Vagina (tissue), 2 donors: ENCODE measurements around the gene TAGLN3. TPM values are rescaled to one million over a fixed set of nuclear protein-coding genes. Genes with fewer than 3 reads are reported as not detected.

Experiments
- DNase-seq, 2 donors: peaks; one replicate each; pipeline ENCODE4 v3.0.0-alpha.2; 2017; ENCODE audit errors: extremely low spot score in 2 of 2
- H3K27ac ChIP-seq: fragments of 200-600 bp; sonication (generic); one replicate; pipeline ENCODE4 v1.5.1; 2019
- H3K27me3 ChIP-seq: fragments of 200-600 bp; sonication (generic); one replicate; pipeline ENCODE4 v1.5.1; 2019
- H3K36me3 ChIP-seq, 2 donors: fragments of 200-600 bp; sonication (generic); one replicate each; pipeline ENCODE4 v1.5.1; 2017 to 2019
- H3K4me1 ChIP-seq: fragments of 200-600 bp; sonication (generic); one replicate; pipeline ENCODE4 v1.5.1; 2019
- H3K4me3 ChIP-seq, 2 donors: fragments of 200-600 bp; sonication (generic); 1 replicate in 1 of 2; 2 replicates in 1 of 2; pipeline ENCODE4 v1.5.1; 2016 to 2019
- H3K9me3 ChIP-seq: fragments of 200-600 bp; sonication (generic); one replicate; pipeline ENCODE4 v1.5.1; 2019
- CTCF ChIP-seq, 3 experiments: fragments of 450-650 bp in 2 of 3; fragments of 200-600 bp in 1 of 3; sonication (generic) in 1 of 3; IDR thresholded peaks; one replicate each; pipeline ENCODE4 v1.5.1; 2017 to 2019; ENCODE audit warnings: antibody characterized with exemption in 3 of 3, mild to moderate bottlenecking in 2 of 3, moderate library complexity in 2 of 3
- POLR2A ChIP-seq, 2 donors: fragments of 450-650 bp; IDR thresholded peaks; one replicate each; pipeline ENCODE4 v1.6.1; 2017; ENCODE audit warnings: antibody characterized with exemption in 2 of 2, mild to moderate bottlenecking in 2 of 2, moderate library complexity in 2 of 2
- POLR2AphosphoS5 ChIP-seq, 2 donors: sonication (generic); formaldehyde crosslinking; IDR thresholded peaks; one replicate each; pipeline ENCODE4 v1.9.0; 2017; ENCODE audit warnings: antibody characterized with exemption in 2 of 2, mild to moderate bottlenecking in 2 of 2, low read depth in 1 of 2; ENCODE audit not compliant: insufficient read depth in 1 of 2
- intact Hi-C: fragments of 100-400 bp; cut with DNase I; formaldehyde crosslinking; loops from one replicate; pipeline ENCODE4 v1.15.1; 2023
- total RNA-seq: library from RNA; depleted of rRNA; stranded (reverse); fragments of >200 nt; gene quantifications from one replicate; pipeline ENCODE4 v1.2.3, GENCODE V29; 2016

The TAGLN3 gene
- total RNA-seq, 1 donor from 2014 or later = 3.9 TPM

- TF ChIP-seq CTCF (IDR thresholded peaks at IDR 0.05) = peak; percentile 10 to 66 (median 39)
- no peak for TF ChIP-seq POLR2A (IDR thresholded peaks at IDR 0.05)
- intact Hi-C loops = no loop called here
- no peaks in the 10 kb centered on the region for H3K4me1 ChIP-seq
- no peak for DNase-seq
- no peaks in the 10 kb centered on the region for H3K9me3 ChIP-seq
- no peak overlapping the region for H3K27ac ChIP-seq
- H3K36me3 ChIP-seq = peaks cover 0 to 30% of the 10 kb centered on the region in 2 donors
- H3K4me3 ChIP-seq = no peak overlapping the region
- H3K27me3 ChIP-seq = no peaks in the 10 kb centered on the region
Observed at GRCh38 chr3:111989061-111989678, 9.6 kb upstream of the TAGLN3 start.

- intact Hi-C loops = no loop called here
- H3K9me3 ChIP-seq = no peaks in the 10 kb centered on the region
- DNase-seq = no peak
- no peaks in the 10 kb centered on the region for H3K27me3 ChIP-seq
- no peak for TF ChIP-seq POLR2A (IDR thresholded peaks at IDR 0.05)
- no peak for TF ChIP-seq CTCF (IDR thresholded peaks at IDR 0.05)
- TF ChIP-seq POLR2AphosphoS5 (IDR thresholded peaks at IDR 0.05; ENCODE audit: insufficient read depth in 1 of 2, low read depth in 1 of 2) = no peak
- peaks cover 0 to 16% of the 10 kb centered on the region in 2 donors for H3K36me3 ChIP-seq
- no peak overlapping the region for H3K4me3 ChIP-seq
- no peak overlapping the region for H3K27ac ChIP-seq
- no peaks in the 10 kb centered on the region for H3K4me1 ChIP-seq
Observed at GRCh38 chr3:111993038-111993437, 5.7 kb upstream of the TAGLN3 start.

- Histone ChIP-seq H3K4me1 (peaks cover 12% of the 10 kb centered on the region), H3K4me3 (peak overlapping the region; percentile 38), H3K36me3 (no peaks in the 10 kb centered on the region), H3K27me3 (no peaks in the 10 kb centered on the region), H3K27ac (no peak overlapping the region), H3K9me3 (no peaks in the 10 kb centered on the region)
- no peak for TF ChIP-seq POLR2A (IDR thresholded peaks at IDR 0.05)
- intact Hi-C loops = no loop called here
- DNase-seq = no peak
Observed at GRCh38 chr3:111999484-112000324, 982 bp downstream of the TAGLN3 start.

- Histone ChIP-seq H3K4me1 (peaks cover 12% of the 10 kb centered on the region), H3K36me3 (no peaks in the 10 kb centered on the region), H3K4me3 (no peak overlapping the region), H3K9me3 (no peaks in the 10 kb centered on the region), H3K27ac (no peak overlapping the region), H3K27me3 (no peaks in the 10 kb centered on the region)
- DNase-seq = no peak
- intact Hi-C loops = no loop called here
- no peak for TF ChIP-seq POLR2AphosphoS5 (IDR thresholded peaks at IDR 0.05; ENCODE audit: insufficient read depth in 1 of 2, low read depth in 1 of 2)
- no peak for TF ChIP-seq POLR2A (IDR thresholded peaks at IDR 0.05)
Observed at GRCh38 chr3:112000367-112000771, 1.6 kb downstream of the TAGLN3 start.

GRCh38 chr3:112000966-112001365 lies 2.2 kb downstream of the TAGLN3 start:
- H3K4me1 ChIP-seq = peaks cover 12% of the 10 kb centered on the region
- no peaks in the 10 kb centered on the region for H3K9me3 ChIP-seq

More at GRCh38 chr3:112000966-112001365, 2.2 kb downstream of the TAGLN3 start:
- Histone ChIP-seq H3K36me3 (no peaks in the 10 kb centered on the region), H3K4me3 (no peak overlapping the region), H3K27ac (no peak overlapping the region), H3K27me3 (no peaks in the 10 kb centered on the region)
- no peak for DNase-seq
- intact Hi-C loops = no loop called here
- TF ChIP-seq CTCF (IDR thresholded peaks at IDR 0.05) (no peak), POLR2AphosphoS5 (IDR thresholded peaks at IDR 0.05; ENCODE audit: insufficient read depth in 1 of 2, low read depth in 1 of 2) (no peak), POLR2A (IDR thresholded peaks at IDR 0.05) (no peak)
